PC-3 (cell line): ENCODE results near the gene TCF21. TPM values are rescaled to one million over a fixed set of nuclear protein-coding genes. Genes with fewer than 3 reads are reported as not detected.

Experiments used
- ATAC-seq: fragments of 200-7000 bp; cut with Tn5 transposase; 2 replicates; pipeline ENCODE4 v1.9.1; 2020; ENCODE audit warnings: mild to moderate bottlenecking, moderate library complexity
- BruUV-seq: library from RNA; stranded (reverse); fragments of 400-500 nt; replicated peaks from 2 replicates; lab custom pipeline; 2021; lab: Mats Ljungman, UMichigan
- CTCF ChIA-PET: fragments of 300-600 bp; sonication (Branson Sonifier 250); formaldehyde crosslinking; loops from one replicate; lab custom pipeline; 2022; ENCODE audit warnings: antibody characterized with exemption; lab: Charles Lee
- POLR2A ChIA-PET: fragments of 300-600 bp; sonication (Branson Sonifier 250); formaldehyde crosslinking; loops from one replicate; lab custom pipeline; 2022; ENCODE audit warnings: antibody characterized with exemption; ENCODE audit not compliant: unreplicated experiment; lab: Charles Lee
- DNase-seq: peaks from one replicate; pipeline ENCODE4 v3.0.0-alpha.2; 2015
- H2AFZ ChIP-seq: fragments of 300-600 bp; sonication (generic); 2 replicates; pipeline ENCODE4 v1.6.0; 2016; ENCODE audit warnings: antibody characterized with exemption, low read length
- H3F3A ChIP-seq: fragments of 300-600 bp; sonication (generic); one replicate; pipeline ENCODE4 v1.6.0; 2017; ENCODE audit warnings: antibody characterized with exemption, low read length, control low read depth, mild to moderate bottlenecking; ENCODE audit not compliant: unreplicated experiment
- H3K27ac ChIP-seq: fragments of 300-600 bp; sonication (generic); 2 replicates; pipeline ENCODE4 v1.5.1; 2016; ENCODE audit warnings: mild to moderate bottlenecking, low read length
- H3K27me3 ChIP-seq: fragments of 300-600 bp; sonication (generic); 2 replicates; pipeline ENCODE4 v1.6.1; 2016; ENCODE audit warnings: low read length, mixed read lengths
- H3K36me3 ChIP-seq: fragments of 300-600 bp; sonication (generic); 2 replicates; pipeline ENCODE4 v1.6.1; 2016; ENCODE audit warnings: low read depth, mixed run types, low read length, mixed read lengths
- H3K4me1 ChIP-seq: fragments of 300-600 bp; sonication (generic); 2 replicates; pipeline ENCODE4 v1.5.1; 2016; ENCODE audit warnings: low read length; ENCODE audit not compliant: insufficient read depth
- H3K4me2 ChIP-seq: fragments of 300-600 bp; sonication (generic); 2 replicates; pipeline ENCODE4 v1.6.0; 2016; ENCODE audit warnings: low read length
- H3K4me3 ChIP-seq: fragments of 300-600 bp; sonication (generic); 2 replicates; pipeline ENCODE4 v1.5.1; 2016; ENCODE audit warnings: mild to moderate bottlenecking, low read length, mixed read lengths
- H3K79me2 ChIP-seq: fragments of 300-600 bp; sonication (generic); 2 replicates; pipeline ENCODE4 v1.6.1; 2017; ENCODE audit warnings: low read length, mixed read lengths
- H3K9ac ChIP-seq: fragments of 300-600 bp; sonication (generic); 2 replicates; pipeline ENCODE4 v1.6.0; 2016; ENCODE audit warnings: mild to moderate bottlenecking, low read length
- H3K9me2 ChIP-seq: fragments of 300-600 bp; sonication (generic); replicated peaks from 2 replicates; pipeline ENCODE4 v1.6.1; 2016; ENCODE audit warnings: mixed run types, low read length, mixed read lengths
- H3K9me3 ChIP-seq: fragments of 300-600 bp; sonication (generic); 2 replicates; pipeline ENCODE4 v1.6.1; 2016; ENCODE audit warnings: low read length, mixed read lengths
- H4K20me1 ChIP-seq: fragments of 300-600 bp; sonication (generic); 2 replicates; pipeline ENCODE4 v1.6.1; 2016; ENCODE audit warnings: low read length, mixed read lengths
- EZH2 ChIP-seq: fragments of 300-600 bp; sonication (generic); IDR thresholded peaks from one replicate; pipeline ENCODE4 v1.6.1; 2017; ENCODE audit warnings: antibody characterized with exemption, mild to moderate bottlenecking, low read length; ENCODE audit not compliant: unreplicated experiment
- EZH2phosphoT487 ChIP-seq: fragments of 300-600 bp; sonication (generic); IDR thresholded peaks from 2 replicates; pipeline ENCODE4 v1.6.1; 2018; ENCODE audit warnings: mild to moderate bottlenecking, antibody characterized with exemption, low read length, borderline replicate concordance
- intact Hi-C: fragments of 100-400 bp; cut with micrococcal nuclease; formaldehyde crosslinking; loops from 2 replicates; pipeline ENCODE4 v1.9.0; 2023
- total RNA-seq: library from RNA; depleted of rRNA; stranded (reverse); fragments of >200 nt; gene quantifications from 2 replicates; pipeline ENCODE4 v1.2.3, GENCODE V29; 2014
- TF ChIP-seq, protein P1 (sequence below): fragments of 300-600 bp; sonication (generic); conservative IDR thresholded peaks from 2 replicates; pipeline ENCODE4 v1.5.1; 2017; ENCODE audit warnings: antibody characterized with exemption, low read depth, mild to moderate bottlenecking, low read length

The TCF21 gene
- total RNA-seq, 1 experiment from 2014 or later, result not detected

DNA sequence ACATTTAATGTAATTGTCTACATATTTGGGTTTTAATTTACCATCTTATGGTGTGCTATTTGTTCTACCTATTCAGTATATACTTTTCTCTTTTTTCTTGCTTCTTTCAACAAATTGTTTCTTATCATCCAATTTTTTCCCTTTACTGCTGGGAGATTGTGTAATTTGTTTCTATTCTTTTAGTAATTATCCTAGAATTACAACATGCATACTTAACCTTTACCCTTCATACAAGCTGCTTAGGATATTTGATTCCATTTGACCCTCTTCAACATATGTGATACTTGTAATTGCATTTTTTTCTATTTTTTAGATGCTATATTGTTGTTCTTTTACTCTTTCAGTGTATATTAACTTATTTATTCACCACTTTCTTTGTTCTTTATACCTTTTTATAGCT lies 49.0 kb downstream of the TCF21 start:
- BruUV-seq, result no TSS peak
- Histone ChIP-seq H4K20me1 (no peaks in the 10 kb centered on the region), H3K9me2 (no peaks in the 10 kb centered on the region), H2AFZ (no peak overlapping the region), H3F3A (no peaks in the 10 kb centered on the region), H3K79me2 (no peaks in the 10 kb centered on the region), H3K27ac (no peak overlapping the region), H3K9me3 (no peaks in the 10 kb centered on the region), H3K4me3 (no peak overlapping the region), H3K36me3 (no peaks in the 10 kb centered on the region), H3K27me3 (no peaks in the 10 kb centered on the region), H3K4me2 (no peak overlapping the region), H3K9ac (no peak overlapping the region), H3K4me1 (no peaks in the 10 kb centered on the region)
- DNase-seq, result no peak
- TF ChIP-seq, protein P1, sequence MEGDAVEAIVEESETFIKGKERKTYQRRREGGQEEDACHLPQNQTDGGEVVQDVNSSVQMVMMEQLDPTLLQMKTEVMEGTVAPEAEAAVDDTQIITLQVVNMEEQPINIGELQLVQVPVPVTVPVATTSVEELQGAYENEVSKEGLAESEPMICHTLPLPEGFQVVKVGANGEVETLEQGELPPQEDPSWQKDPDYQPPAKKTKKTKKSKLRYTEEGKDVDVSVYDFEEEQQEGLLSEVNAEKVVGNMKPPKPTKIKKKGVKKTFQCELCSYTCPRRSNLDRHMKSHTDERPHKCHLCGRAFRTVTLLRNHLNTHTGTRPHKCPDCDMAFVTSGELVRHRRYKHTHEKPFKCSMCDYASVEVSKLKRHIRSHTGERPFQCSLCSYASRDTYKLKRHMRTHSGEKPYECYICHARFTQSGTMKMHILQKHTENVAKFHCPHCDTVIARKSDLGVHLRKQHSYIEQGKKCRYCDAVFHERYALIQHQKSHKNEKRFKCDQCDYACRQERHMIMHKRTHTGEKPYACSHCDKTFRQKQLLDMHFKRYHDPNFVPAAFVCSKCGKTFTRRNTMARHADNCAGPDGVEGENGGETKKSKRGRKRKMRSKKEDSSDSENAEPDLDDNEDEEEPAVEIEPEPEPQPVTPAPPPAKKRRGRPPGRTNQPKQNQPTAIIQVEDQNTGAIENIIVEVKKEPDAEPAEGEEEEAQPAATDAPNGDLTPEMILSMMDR, result no peak
- TF ChIP-seq EZH2, result no peak
- TF ChIP-seq EZH2phosphoT487, result no peak
- ATAC-seq, result no peak
- intact Hi-C loops, result no loop called here
- ChIA-PET CTCF (no interaction called here), POLR2A (no interaction called here)

DNA sequence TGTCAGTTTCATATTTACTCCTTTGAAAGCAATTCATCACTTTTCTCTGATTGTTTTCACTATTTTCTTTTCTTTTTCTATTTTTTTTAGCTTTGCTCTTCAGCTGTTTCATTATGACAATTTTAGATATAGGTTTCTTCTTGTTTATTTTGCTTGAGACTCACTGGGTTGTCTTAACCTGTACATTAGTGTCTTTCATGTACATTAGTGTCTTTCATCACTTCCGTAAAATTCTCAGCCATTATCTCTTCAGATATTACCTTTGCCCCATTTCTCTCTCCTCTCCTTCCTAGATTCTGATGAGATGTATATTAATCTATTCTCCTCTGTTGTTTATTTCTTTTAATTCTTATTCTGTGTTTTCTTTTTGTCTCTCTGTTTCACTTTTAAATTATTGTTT lies 49.6 kb downstream of the TCF21 start:
- no peak overlapping the region for H3K4me2 ChIP-seq
- H3K79me2 ChIP-seq, result no peaks in the 10 kb centered on the region
- H3K36me3 ChIP-seq, result no peaks in the 10 kb centered on the region
- H4K20me1 ChIP-seq, result no peaks in the 10 kb centered on the region
- no peak overlapping the region for H3K4me3 ChIP-seq
- H3K4me1 ChIP-seq, result no peaks in the 10 kb centered on the region
- H3K9ac ChIP-seq, result no peak overlapping the region
- ChIA-PET POLR2A (no interaction called here), CTCF (no interaction called here)
- no TSS peak for BruUV-seq
- no peak for DNase-seq
- no peaks in the 10 kb centered on the region for H3K9me2 ChIP-seq
- H3K27ac ChIP-seq, result no peak overlapping the region
- no peaks in the 10 kb centered on the region for H3K9me3 ChIP-seq
- no peaks in the 10 kb centered on the region for H3K27me3 ChIP-seq
- TF ChIP-seq EZH2phosphoT487, result no peak
- no peak for TF ChIP-seq EZH2
- TF ChIP-seq, protein P1, result no peak
- no peaks in the 10 kb centered on the region for H3F3A ChIP-seq
- intact Hi-C loops, result no loop called here
- no peak for ATAC-seq
- no peak overlapping the region for H2AFZ ChIP-seq

DNA sequence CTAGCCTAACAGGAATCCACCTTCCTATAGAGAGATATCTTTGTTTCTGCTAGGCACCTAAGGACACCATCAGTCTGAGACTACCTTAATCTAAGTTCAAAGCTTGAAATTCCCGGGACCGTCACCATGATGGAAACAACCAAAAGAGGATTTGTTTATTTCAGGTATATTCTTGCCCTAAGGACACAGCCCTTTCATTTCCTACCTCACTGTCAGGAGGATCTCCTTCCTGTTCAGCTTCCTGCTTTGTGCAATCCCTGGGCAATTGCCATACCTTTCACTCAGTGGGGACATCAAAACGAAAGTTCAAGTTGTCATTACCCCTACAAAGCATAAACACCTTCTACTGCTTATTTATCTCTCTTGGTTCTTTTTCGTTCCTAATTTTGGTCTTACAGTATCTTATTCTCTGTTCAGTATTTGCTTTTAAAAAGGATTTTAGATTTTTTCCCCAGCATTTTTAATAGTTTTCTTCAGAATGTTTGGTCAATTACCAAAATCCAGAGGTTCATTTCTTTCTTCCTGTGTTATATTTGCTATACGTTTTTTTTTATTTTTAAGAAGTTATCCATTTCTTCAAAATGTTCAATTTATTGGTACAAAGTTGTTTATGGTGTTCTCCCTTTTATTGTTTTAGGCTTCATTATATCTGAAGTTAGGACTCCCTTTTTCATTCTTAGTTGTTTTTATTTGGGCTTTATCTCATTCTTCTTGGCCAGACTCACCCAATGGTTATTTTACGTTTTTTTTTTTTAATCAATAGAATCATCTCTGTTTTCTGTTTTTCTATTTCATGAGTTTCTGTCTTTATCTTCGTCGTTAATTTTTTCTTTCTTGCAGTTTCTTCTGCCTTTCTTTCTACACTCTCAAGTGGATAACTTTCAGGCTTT lies 51.1 kb downstream of the TCF21 start:
- ATAC-seq (peak; percentile 40; the same call in 1 of the 2 replicates), DNase-seq (peak; percentile 38)
- Histone ChIP-seq H3K4me2 (peak overlapping the region; percentile 70), H3K9me2 (no peaks in the 10 kb centered on the region), H3F3A (no peaks in the 10 kb centered on the region), H3K27me3 (no peaks in the 10 kb centered on the region), H3K36me3 (no peaks in the 10 kb centered on the region), H3K9me3 (no peaks in the 10 kb centered on the region), H3K79me2 (no peaks in the 10 kb centered on the region), H3K9ac (no peak overlapping the region), H4K20me1 (no peaks in the 10 kb centered on the region), H3K4me1 (no peaks in the 10 kb centered on the region), H2AFZ (peak overlapping the region; percentile 78), H3K4me3 (peak overlapping the region; percentile 49), H3K27ac (no peak overlapping the region)
- ChIA-PET CTCF (no interaction called here), POLR2A (no interaction called here)
- intact Hi-C loops, result no loop called here
- BruUV-seq, result no TSS peak
- TF ChIP-seq EZH2phosphoT487, result no peak
- TF ChIP-seq EZH2, result no peak
- TF ChIP-seq, protein P1, result no peak
